Breast epithelium (tissue), 4 donors: ENCODE measurements around the gene CARD10. TPM values are rescaled to one million over a fixed set of nuclear protein-coding genes. Genes with fewer than 3 reads are reported as not detected.
"Not testable (repeated sequence)": the region's sequence is repeated elsewhere in the genome, so short reads cannot be mapped to it uniquely, and the experiment has no call there.

Experiments used
- DNase-seq, 2 donors: peaks; one replicate each; pipeline ENCODE4 v3.0.0-alpha.2; 2019; ENCODE audit warnings: low spot score in 2 of 2
- H3K27ac ChIP-seq, 2 donors: fragments of 200-600 bp; sonication (generic) in 1 of 2; one replicate each; pipeline ENCODE4 v1.5.1; 2016 to 2019; ENCODE audit warnings: mild to moderate bottlenecking in 1 of 2
- H3K27me3 ChIP-seq, 2 donors: fragments of 200-600 bp; sonication (generic) in 1 of 2; one replicate each; pipeline versions ENCODE4 v1.5.1 to v1.6.0; 2017 to 2019; ENCODE audit warnings: control low read depth in 1 of 2, mild to moderate bottlenecking in 1 of 2
- H3K36me3 ChIP-seq: fragments of 200-600 bp; one replicate; pipeline ENCODE4 v1.5.1; 2019
- H3K4me1 ChIP-seq, 2 donors: fragments of 200-600 bp; sonication (generic); one replicate each; pipeline ENCODE4 v1.5.1; 2016 to 2019; ENCODE audit warnings: control low read depth in 1 of 2
- H3K4me3 ChIP-seq, 3 donors: fragments of 200-600 bp; sonication (generic); 1 replicate in 2 of 3; 2 replicates in 1 of 3; pipeline ENCODE4 v1.5.1; 2016 to 2019; ENCODE audit warnings: mild to moderate bottlenecking in 3 of 3, moderate library complexity in 2 of 3
- H3K9me3 ChIP-seq, 2 donors: fragments of 200-600 bp; sonication (generic) in 1 of 2; one replicate each; pipeline ENCODE4 v1.5.1; 2016 to 2019; ENCODE audit warnings: control low read depth in 1 of 2
- POLR2A ChIP-seq: fragments of 450-650 bp; IDR thresholded peaks from one replicate; pipeline ENCODE4 v1.6.1; 2016; ENCODE audit warnings: antibody characterized with exemption, mild to moderate bottlenecking, moderate library complexity
- POLR2AphosphoS5 ChIP-seq, 3 donors: sonication (generic); formaldehyde crosslinking; IDR thresholded peaks; one replicate each; pipeline ENCODE4 v1.6.1; 2017; ENCODE audit warnings: antibody characterized with exemption in 3 of 3
- intact Hi-C: fragments of 100-400 bp; cut with DNase I; formaldehyde crosslinking; loops from one replicate; pipeline ENCODE4 v1.15.1; 2023; ENCODE audit warnings: low total_unique reads
- total RNA-seq, 3 donors: library from RNA; depleted of rRNA; stranded (reverse); fragments of >200 nt; gene quantifications; one replicate each; pipeline ENCODE4 v1.1.0, GENCODE V29; 2016
- TF ChIP-seq, protein P1 (sequence below), 3 donors: fragments of 450-650 bp; IDR thresholded peaks; one replicate each; pipeline ENCODE4 v1.5.1; 2016 to 2017; ENCODE audit warnings: antibody characterized with exemption in 3 of 3, mild to moderate bottlenecking in 3 of 3, moderate library complexity in 3 of 3

The CARD10 gene
- total RNA-seq, 3 donors from 2014 or later = 2.9 to 12.1 (median 10.2) TPM

DNA sequence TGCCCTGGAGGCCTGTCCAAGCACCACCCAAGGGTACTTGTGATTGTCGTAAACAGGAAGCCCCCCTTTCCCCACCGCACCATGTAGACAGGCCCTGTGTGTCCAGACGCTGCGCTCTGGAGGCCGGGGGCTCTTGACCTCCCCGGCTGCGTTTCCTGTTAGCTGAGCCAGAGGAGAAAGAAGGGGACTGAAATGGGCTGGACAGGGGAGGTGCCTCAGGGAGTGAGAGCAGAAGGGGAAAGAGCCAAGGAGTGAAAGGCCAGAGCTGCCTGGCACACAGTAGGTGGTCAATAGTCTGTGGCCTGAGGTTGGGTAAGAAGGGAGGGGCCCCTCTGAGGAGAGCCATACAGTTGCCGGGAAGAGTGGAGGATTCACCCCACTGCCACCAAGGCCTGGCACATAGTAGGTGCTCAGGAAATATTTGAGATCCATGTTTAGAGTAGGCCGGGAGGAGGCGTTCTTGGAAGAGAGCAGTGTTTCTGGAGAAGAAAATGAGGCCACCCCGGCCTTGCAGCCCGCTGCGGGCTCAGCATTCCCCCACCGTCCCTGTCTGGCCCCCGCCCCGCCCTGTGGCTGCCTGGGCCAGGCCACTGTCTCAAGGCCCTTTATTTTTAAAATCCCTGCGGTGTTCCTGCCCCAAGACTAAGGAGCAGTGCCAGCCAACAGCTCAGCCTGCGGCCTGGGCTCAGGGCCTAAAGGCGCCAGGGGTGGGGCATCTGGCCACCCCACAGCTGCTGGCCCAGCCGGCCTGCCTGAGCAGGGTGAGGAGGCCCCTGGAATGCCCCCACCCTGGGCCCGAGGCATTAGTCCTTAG, 27.4 kb upstream of the CARD10 start:
- no peak for DNase-seq
- Histone ChIP-seq H3K4me1 (peaks cover 18 to 47% of the 10 kb centered on the region in 2 donors), H3K9me3 (no peaks in the 10 kb centered on the region), H3K27me3 (no peaks in the 10 kb centered on the region), H3K36me3 (no peaks in the 10 kb centered on the region), H3K4me3 (peak overlapping the region in 2 of 3 donors; percentile 35 to 57), H3K27ac (peak overlapping the region; percentile 96 to 98)
- intact Hi-C loops = loop anchor here (5.0 to 10.0 kb wide), 2 partner anchors 48 to 1299 kb away; no protein-coding TSS in a partner anchor
- TF ChIP-seq POLR2A = no peak
- TF ChIP-seq, protein P1, sequence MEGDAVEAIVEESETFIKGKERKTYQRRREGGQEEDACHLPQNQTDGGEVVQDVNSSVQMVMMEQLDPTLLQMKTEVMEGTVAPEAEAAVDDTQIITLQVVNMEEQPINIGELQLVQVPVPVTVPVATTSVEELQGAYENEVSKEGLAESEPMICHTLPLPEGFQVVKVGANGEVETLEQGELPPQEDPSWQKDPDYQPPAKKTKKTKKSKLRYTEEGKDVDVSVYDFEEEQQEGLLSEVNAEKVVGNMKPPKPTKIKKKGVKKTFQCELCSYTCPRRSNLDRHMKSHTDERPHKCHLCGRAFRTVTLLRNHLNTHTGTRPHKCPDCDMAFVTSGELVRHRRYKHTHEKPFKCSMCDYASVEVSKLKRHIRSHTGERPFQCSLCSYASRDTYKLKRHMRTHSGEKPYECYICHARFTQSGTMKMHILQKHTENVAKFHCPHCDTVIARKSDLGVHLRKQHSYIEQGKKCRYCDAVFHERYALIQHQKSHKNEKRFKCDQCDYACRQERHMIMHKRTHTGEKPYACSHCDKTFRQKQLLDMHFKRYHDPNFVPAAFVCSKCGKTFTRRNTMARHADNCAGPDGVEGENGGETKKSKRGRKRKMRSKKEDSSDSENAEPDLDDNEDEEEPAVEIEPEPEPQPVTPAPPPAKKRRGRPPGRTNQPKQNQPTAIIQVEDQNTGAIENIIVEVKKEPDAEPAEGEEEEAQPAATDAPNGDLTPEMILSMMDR (IDR thresholded peaks at IDR 0.05) = peak in 2 of 3 donors; percentile 7 to 10
- peak in 1 of 3 donors; percentile 14 for TF ChIP-seq POLR2AphosphoS5 (IDR thresholded peaks at IDR 0.05)

DNA sequence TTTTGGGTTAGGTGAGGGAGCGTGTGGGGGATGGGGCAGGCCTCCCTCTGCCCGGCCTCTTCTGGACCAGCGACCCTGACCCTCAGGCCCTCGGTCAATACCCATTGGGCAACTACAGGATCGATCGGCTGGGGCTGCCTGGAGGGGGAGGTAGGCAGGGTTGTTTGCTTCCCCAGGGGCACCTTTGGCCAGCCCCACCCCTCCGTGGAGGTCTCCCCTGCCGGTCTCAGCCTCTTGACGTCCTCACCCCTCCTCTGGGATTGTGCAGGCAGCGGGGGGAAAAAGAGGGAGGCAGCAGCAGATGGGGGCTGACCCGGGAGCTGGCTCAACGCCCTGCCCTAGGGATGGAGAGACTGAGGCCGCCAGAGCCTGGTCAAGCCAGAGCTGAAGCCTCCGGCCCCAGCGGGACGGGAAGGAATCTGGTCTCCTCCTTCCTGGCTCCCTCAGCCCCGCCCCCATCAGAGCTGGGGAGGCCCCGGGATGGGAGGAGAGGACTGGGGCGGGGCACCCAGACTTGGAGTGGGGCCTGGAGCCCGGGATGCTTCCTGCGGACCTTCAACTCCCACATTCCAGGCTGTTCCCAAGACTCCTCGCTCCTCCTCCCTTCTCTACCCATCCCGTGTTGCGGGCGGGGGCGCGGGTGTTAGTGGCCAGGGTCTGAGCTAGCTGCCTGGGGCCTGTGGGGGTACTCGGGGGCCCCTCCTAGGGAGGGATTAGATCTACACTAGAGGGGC, 26.7 kb upstream of the CARD10 start:
- peak overlapping the region; percentile 13 to 57 (median 35) for H3K4me3 ChIP-seq
- peaks cover 18 to 51% of the 10 kb centered on the region in 2 donors for H3K4me1 ChIP-seq
- intact Hi-C loops = loop anchor here (5.0 to 10.0 kb wide), 2 partner anchors 49 to 1299 kb away; no protein-coding TSS in a partner anchor
- no peaks in the 10 kb centered on the region for H3K27me3 ChIP-seq
- TF ChIP-seq, protein P1 (IDR thresholded peaks at IDR 0.05) = no peak
- peak; percentile 72 for TF ChIP-seq POLR2A
- peak in 2 of 3 donors; percentile 38 to 87 for TF ChIP-seq POLR2AphosphoS5 (IDR thresholded peaks at IDR 0.05)
- H3K36me3 ChIP-seq = no peaks in the 10 kb centered on the region
- peak; percentile 89 to 95 for DNase-seq
- peak overlapping the region; percentile 96 to 98 for H3K27ac ChIP-seq
- H3K9me3 ChIP-seq = no peaks in the 10 kb centered on the region

GRCh38 chr22:37544955-37545702, 25.9 kb upstream of the CARD10 start:
- Histone ChIP-seq H3K4me1 (peaks cover 18 to 46% of the 10 kb centered on the region in 2 donors), H3K27ac (peak overlapping the region; percentile 96 to 98), H3K36me3 (no peaks in the 10 kb centered on the region), H3K9me3 (no peaks in the 10 kb centered on the region), H3K27me3 (no peaks in the 10 kb centered on the region), H3K4me3 (peak overlapping the region; percentile 13 to 57 (median 35))
- intact Hi-C loops = loop anchor here (5.0 to 10.0 kb wide), 2 partner anchors 50 to 1298 kb away; no protein-coding TSS in a partner anchor
- peak in 1 of 2 donors; percentile 82 for DNase-seq
- TF ChIP-seq, protein P1 (IDR thresholded peaks at IDR 0.05) = peak; percentile 13 to 61 (median 38)
- TF ChIP-seq POLR2AphosphoS5 (IDR thresholded peaks at IDR 0.05) (peak in 1 of 3 donors; percentile 27), POLR2A (no peak)

- no peak for TF ChIP-seq POLR2A
- TF ChIP-seq POLR2AphosphoS5 (IDR thresholded peaks at IDR 0.05) = no peak
- TF ChIP-seq, protein P1 (IDR thresholded peaks at IDR 0.05) = no peak
- peaks cover 18 to 31% of the 10 kb centered on the region in 2 donors for H3K4me1 ChIP-seq
- intact Hi-C loops = loop anchor here (10.0 kb wide), 1 partner anchor 52 kb away; no protein-coding TSS in a partner anchor
- H3K27ac ChIP-seq = peak overlapping the region; percentile 16 to 98
- no peaks in the 10 kb centered on the region for H3K36me3 ChIP-seq
- H3K4me3 ChIP-seq = no peak overlapping the region
- H3K27me3 ChIP-seq = no peaks in the 10 kb centered on the region
- no peaks in the 10 kb centered on the region for H3K9me3 ChIP-seq
- DNase-seq = no peak
Observed at GRCh38 chr22:37542959-37543358, 23.7 kb upstream of the CARD10 start.

- not testable (repeated sequence) for H3K4me3 ChIP-seq
Observed at GRCh38 chr22:37542416-37542815, 23.2 kb upstream of the CARD10 start.

GRCh38 chr22:37539790-37540189, 20.6 kb upstream of the CARD10 start:
- DNase-seq, H3K4me1 ChIP-seq, H3K27ac ChIP-seq, H3K36me3 ChIP-seq, H3K27me3 ChIP-seq, H3K9me3 ChIP-seq, H3K4me3 ChIP-seq: not testable (repeated sequence)
- intact Hi-C loops = loop anchor here (10.0 kb wide), 1 partner anchor 55 kb away; no protein-coding TSS in a partner anchor

More at GRCh38 chr22:37542416-37542815, 23.2 kb upstream of the CARD10 start:
- intact Hi-C loops = loop anchor here (10.0 kb wide), 1 partner anchor 52 kb away; no protein-coding TSS in a partner anchor
- H3K9me3 ChIP-seq, DNase-seq, H3K36me3 ChIP-seq, H3K27me3 ChIP-seq: not testable (repeated sequence)
- peaks cover 18 to 31% of the 10 kb centered on the region in 2 donors for H3K4me1 ChIP-seq
- peak overlapping the region; percentile 76 to 98 for H3K27ac ChIP-seq
